Ishikawa (cell line): ENCODE data around the gene MLLT3.

Source experiments
- CEBPB ChIP-seq: IDR thresholded peaks from 2 replicates; pipeline ENCODE4 v1.6.1; 2012
- CREB1 ChIP-seq: IDR thresholded peaks from 2 replicates; pipeline ENCODE4 v1.6.1; 2012; ENCODE audit warnings: low read depth
- EGR1 ChIP-seq: IDR thresholded peaks from 2 replicates; pipeline ENCODE4 v1.6.1; 2012
- EP300 ChIP-seq: IDR thresholded peaks from 2 replicates; pipeline ENCODE4 v1.6.1; 2012; ENCODE audit warnings: borderline replicate concordance
- FOXM1 ChIP-seq: IDR thresholded peaks from 2 replicates; pipeline ENCODE4 v1.6.1; 2012; ENCODE audit warnings: low read depth, borderline replicate concordance
- MAX ChIP-seq: IDR thresholded peaks from 2 replicates; pipeline ENCODE4 v1.6.1; 2012
- NFIC ChIP-seq: IDR thresholded peaks from 2 replicates; pipeline ENCODE4 v1.6.1; 2012
- RAD21 ChIP-seq: IDR thresholded peaks from 2 replicates; pipeline ENCODE4 v1.6.1; 2012; ENCODE audit warnings: low read depth
- REST ChIP-seq: IDR thresholded peaks from 2 replicates; pipeline ENCODE4 v1.6.1; 2012; ENCODE audit warnings: low read depth, mild to moderate bottlenecking
- TAF1 ChIP-seq: IDR thresholded peaks from 2 replicates; pipeline ENCODE4 v1.6.1; 2012; ENCODE audit warnings: low read depth, mild to moderate bottlenecking
- TCF12 ChIP-seq: IDR thresholded peaks from 2 replicates; pipeline ENCODE4 v1.6.1; 2012; ENCODE audit warnings: low read depth
- TEAD4 ChIP-seq: IDR thresholded peaks from 2 replicates; pipeline ENCODE4 v1.6.1; 2012
- YY1 ChIP-seq: IDR thresholded peaks from 2 replicates; pipeline ENCODE4 v1.6.1; 2012; ENCODE audit warnings: low read depth
- ZBTB7A ChIP-seq: IDR thresholded peaks from 2 replicates; pipeline ENCODE4 v1.6.1; 2012; ENCODE audit warnings: low read depth
- TF ChIP-seq, protein P1 (sequence below): IDR thresholded peaks from 2 replicates; pipeline ENCODE4 v1.6.1; 2012

Gene MLLT3

DNA sequence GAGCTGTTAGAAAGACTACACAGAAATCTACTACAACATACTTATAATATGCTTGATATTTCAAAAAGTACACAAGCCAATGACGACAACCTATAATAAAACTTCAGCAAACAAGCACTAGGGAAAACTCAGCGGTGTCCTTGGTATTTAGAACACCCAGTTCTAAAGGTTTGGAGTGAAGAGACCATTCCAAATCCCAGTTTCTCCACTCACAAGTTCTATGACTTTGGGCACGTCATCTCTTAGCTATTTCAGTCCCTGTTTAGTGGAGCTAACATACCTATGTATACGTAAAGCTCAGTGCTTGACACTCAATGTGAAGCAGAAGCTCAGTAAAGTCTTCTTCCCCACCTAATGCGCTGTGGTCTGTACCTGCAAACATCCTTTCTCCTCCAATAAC is 52.8 kb downstream of the MLLT3 start:
- TF ChIP-seq FOXM1 (no peak), TCF12 (no peak), CEBPB (no peak), NFIC (no peak), RAD21 (no peak), ZBTB7A (no peak), TEAD4 (no peak), EP300 (no peak), MAX (no peak), REST (no peak), CREB1 (no peak)
- TF ChIP-seq, protein P1, sequence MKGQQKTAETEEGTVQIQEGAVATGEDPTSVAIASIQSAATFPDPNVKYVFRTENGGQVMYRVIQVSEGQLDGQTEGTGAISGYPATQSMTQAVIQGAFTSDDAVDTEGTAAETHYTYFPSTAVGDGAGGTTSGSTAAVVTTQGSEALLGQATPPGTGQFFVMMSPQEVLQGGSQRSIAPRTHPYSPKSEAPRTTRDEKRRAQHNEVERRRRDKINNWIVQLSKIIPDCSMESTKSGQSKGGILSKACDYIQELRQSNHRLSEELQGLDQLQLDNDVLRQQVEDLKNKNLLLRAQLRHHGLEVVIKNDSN: no peak

GRCh38 chr9:20568400-20568799 is 53.9 kb downstream of the MLLT3 start:
- TF ChIP-seq TAF1 (no peak), NFIC (no peak), REST (no peak), EGR1 (no peak), CEBPB (no peak), RAD21 (no peak), FOXM1 (no peak), TEAD4 (no peak), MAX (no peak), YY1 (no peak), ZBTB7A (no peak), TCF12 (no peak), EP300 (no peak), CREB1 (no peak)
- TF ChIP-seq, protein P1: no peak

DNA sequence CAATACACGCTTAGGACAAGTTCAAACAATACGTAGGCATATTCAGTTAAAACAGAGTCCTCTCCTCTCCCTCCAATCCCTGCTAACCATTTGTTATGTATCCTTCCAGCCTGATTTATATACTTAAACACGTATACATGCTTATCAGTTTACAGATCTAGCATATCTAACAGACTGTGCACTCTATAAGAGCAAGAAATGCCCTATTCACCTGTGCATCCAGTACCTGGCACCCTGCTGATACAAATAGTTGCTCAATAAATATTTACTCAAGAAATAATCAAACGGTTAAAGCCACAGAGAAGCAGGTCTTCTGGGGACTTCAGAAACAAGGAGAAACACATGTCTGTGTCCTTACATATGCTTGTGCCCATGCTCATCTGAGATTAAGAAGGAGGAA is 55.9 kb downstream of the MLLT3 start:
- no peak for TF ChIP-seq FOXM1
- no peak for TF ChIP-seq REST
- no peak for TF ChIP-seq TCF12
- TF ChIP-seq MAX: no peak
- TF ChIP-seq TAF1: no peak
- TF ChIP-seq CEBPB: no peak
- TF ChIP-seq RAD21: no peak
- no peak for TF ChIP-seq EGR1
- no peak for TF ChIP-seq ZBTB7A
- no peak for TF ChIP-seq EP300
- TF ChIP-seq, protein P1: no peak
- no peak for TF ChIP-seq NFIC
- TF ChIP-seq CREB1: no peak

- TF ChIP-seq RAD21 (no peak), CEBPB (no peak), TAF1 (no peak), CREB1 (no peak), MAX (no peak), EP300 (no peak), TCF12 (no peak), REST (no peak), YY1 (no peak), ZBTB7A (no peak), EGR1 (no peak), NFIC (no peak), FOXM1 (no peak), TEAD4 (no peak)
- TF ChIP-seq, protein P1: no peak
These were observed 57.6 kb downstream of the MLLT3 start for GRCh38 chr9:20564650-20565049.
